GM23338 (cell line): ENCODE measurements around the gene PIGB. TPM values are rescaled to one million over a fixed set of nuclear protein-coding genes. Genes with fewer than 3 reads are reported as not detected.

Source experiments
- ATAC-seq: fragments of 200-7000 bp; cut with Tn5 transposase; 3 replicates; pipeline ENCODE4 v1.9.1; 2020
- DNase-seq: peaks from one replicate; pipeline ENCODE4 v3.0.0-alpha.2; 2015; ENCODE audit warnings: low spot score
- H2AFZ ChIP-seq: fragments of 200-600 bp; sonication (generic); 2 replicates; pipeline ENCODE4 v1.8.0; 2016; ENCODE audit warnings: antibody characterized with exemption, mild to moderate bottlenecking, moderate library complexity
- H3F3A ChIP-seq: fragments of 200-600 bp; sonication (generic); replicated peaks from 2 replicates; pipeline ENCODE4 v1.8.0; 2017; ENCODE audit warnings: antibody characterized with exemption, mixed run types, low read depth
- H3K27ac ChIP-seq: fragments of 200-600 bp; sonication (generic); 2 replicates; pipeline ENCODE4 v1.6.1; 2016; ENCODE audit warnings: low read depth
- H3K27me3 ChIP-seq: fragments of 200-600 bp; sonication (generic); 2 replicates; pipeline ENCODE4 v1.8.0; 2016; ENCODE audit warnings: mild to moderate bottlenecking, mixed run types, moderate library complexity; ENCODE audit not compliant: insufficient read depth
- H3K36me3 ChIP-seq: fragments of 200-600 bp; sonication (generic); 2 replicates; pipeline ENCODE4 v1.8.0; 2016; ENCODE audit warnings: mild to moderate bottlenecking; ENCODE audit not compliant: insufficient read depth
- H3K4me1 ChIP-seq: fragments of 200-600 bp; sonication (generic); 2 replicates; pipeline ENCODE4 v1.8.0; 2016; ENCODE audit warnings: mild to moderate bottlenecking, moderate library complexity; ENCODE audit not compliant: insufficient read depth
- H3K4me2 ChIP-seq: fragments of 200-600 bp; sonication (generic); 2 replicates; pipeline ENCODE4 v1.7.1; 2017; ENCODE audit warnings: mixed run types
- H3K4me3 ChIP-seq: fragments of 200-600 bp; sonication (generic); 2 replicates; pipeline ENCODE4 v1.6.1; 2016; ENCODE audit warnings: mixed run types
- H3K79me2 ChIP-seq: fragments of 200-600 bp; sonication (generic); replicated peaks from 2 replicates; pipeline ENCODE4 v1.8.0; 2017; ENCODE audit warnings: mild to moderate bottlenecking; ENCODE audit not compliant: insufficient read depth
- H3K9me2 ChIP-seq: fragments of 200-600 bp; sonication (generic); 2 replicates; pipeline ENCODE4 v1.8.0; 2017; ENCODE audit not compliant: insufficient read depth
- H4K20me1 ChIP-seq: fragments of 200-600 bp; sonication (generic); replicated peaks from 2 replicates; pipeline ENCODE4 v1.8.0; 2017; ENCODE audit warnings: mild to moderate bottlenecking; ENCODE audit not compliant: insufficient read depth
- H3K27ac Mint-ChIP-seq: 2 replicates; pipeline ENCODE4 v1.8.0; 2020; ENCODE audit warnings: inconsistent platforms, mild to moderate bottlenecking, moderate library complexity, mixed read lengths
- H3K27me3 Mint-ChIP-seq: 3 replicates; pipeline ENCODE4 v1.8.0; 2022; ENCODE audit warnings: low read depth, mild to moderate bottlenecking, moderate library complexity, mixed read lengths, inconsistent platforms; ENCODE audit not compliant: insufficient read depth, poor library complexity
- H3K36me3 Mint-ChIP-seq: 3 replicates; pipeline ENCODE4 v1.8.0; 2021; ENCODE audit warnings: low read depth, mild to moderate bottlenecking, inconsistent platforms, moderate library complexity, mixed read lengths
- H3K4me1 Mint-ChIP-seq: 3 replicates; pipeline ENCODE4 v1.8.0; 2020; ENCODE audit warnings: mild to moderate bottlenecking, inconsistent platforms, mixed read lengths
- H3K4me3 Mint-ChIP-seq: 3 replicates; pipeline ENCODE4 v1.8.0; 2021; ENCODE audit warnings: moderate library complexity, mild to moderate bottlenecking, inconsistent platforms, mixed read lengths
- H3K9me3 Mint-ChIP-seq: 3 replicates; pipeline ENCODE4 v1.8.0; 2020; ENCODE audit warnings: moderate library complexity, mild to moderate bottlenecking, inconsistent platforms, mixed read lengths
- CREB1 ChIP-seq: fragments of 250-450 bp; sonication (Bioruptor Pico); IDR thresholded peaks from 2 replicates; pipeline ENCODE4 v1.5.0; 2020; ENCODE audit warnings: low read depth, mild to moderate bottlenecking, moderate library complexity
- EZH2 ChIP-seq: fragments of 200-600 bp; sonication (generic); IDR thresholded peaks from one replicate; pipeline ENCODE4 v1.8.0; 2017; ENCODE audit warnings: antibody characterized with exemption, mild to moderate bottlenecking, low read depth; ENCODE audit not compliant: unreplicated experiment
- EZH2phosphoT487 ChIP-seq: fragments of 200-600 bp; sonication (generic); IDR thresholded peaks from one replicate; pipeline ENCODE4 v1.8.1; 2018; ENCODE audit warnings: antibody characterized with exemption; ENCODE audit not compliant: unreplicated experiment
- JUNB ChIP-seq: IDR thresholded peaks from one replicate; pipeline ENCODE4 v1.6.1; 2016; ENCODE audit warnings: antibody characterized with exemption; ENCODE audit not compliant: unreplicated experiment
- STAT1 ChIP-seq: IDR thresholded peaks from one replicate; pipeline ENCODE4 v1.6.1; 2016; ENCODE audit warnings: antibody characterized with exemption; ENCODE audit not compliant: unreplicated experiment
- ZNF331 ChIP-seq: fragments of 250-450 bp; sonication (Bioruptor Pico); IDR thresholded peaks from 2 replicates; pipeline ENCODE4 v1.5.0; 2020; ENCODE audit warnings: low read depth, mild to moderate bottlenecking, moderate library complexity
- polyA plus RNA-seq: library from polyadenylated mRNA; unstranded; fragments of >200 nt; fragmentation: Nextera tagmentation; extraction: Ambion mirVana; gene quantifications from 2 replicates; pipeline ENCODE4 v1.2.1, GENCODE V29; 2016
- total RNA-seq: library from RNA; depleted of rRNA; stranded (reverse); fragments of >200 nt; shearing (Covaris generic); gene quantifications from 2 replicates; pipeline ENCODE4 v1.2.3, GENCODE V29; 2014
- TF ChIP-seq, protein P1 (sequence below): fragments of 250-450 bp; sonication (Bioruptor Pico); IDR thresholded peaks from 2 replicates; pipeline ENCODE4 v1.5.0; 2020; ENCODE audit warnings: mild to moderate bottlenecking, moderate library complexity
- TF ChIP-seq, protein P2 (sequence below), 2 experiments: fragments of 200-600 bp in 1 of 2; sonication (generic) in 1 of 2; conservative IDR thresholded peaks; 2 replicates each; pipeline versions ENCODE4 v1.5.1 to v1.6.1; 2016 to 2017; ENCODE audit warnings: antibody characterized with exemption in 2 of 2, low read depth in 2 of 2, mild to moderate bottlenecking in 2 of 2, moderate library complexity in 1 of 2

PIGB gene
- total and polyA plus RNA-seq, 2 experiments from 2014 or later: 6.1 to 9.0 TPM

DNA sequence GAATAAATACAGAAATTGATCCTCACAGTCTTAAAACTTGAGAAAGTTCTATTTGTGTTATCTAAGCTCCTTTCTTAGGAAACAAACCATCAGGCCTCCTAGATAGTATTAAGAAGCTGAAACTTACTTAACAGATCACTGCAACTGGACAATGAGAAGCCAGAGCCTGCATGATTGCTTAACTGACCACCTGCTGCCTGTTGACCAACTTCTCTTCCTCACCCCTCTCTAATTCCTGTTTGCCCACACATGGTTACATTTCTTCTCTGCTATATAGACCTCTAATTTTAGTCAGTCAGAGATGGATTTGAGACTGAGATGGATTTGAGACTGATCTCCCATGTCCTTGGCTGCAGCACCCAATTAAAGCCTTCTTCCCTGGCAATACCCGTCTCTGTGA lies 75.7 kb downstream of the PIGB start:
- Mint-ChIP-seq H3K27ac (no peak overlapping the region), H3K4me1 (peaks cover 8% of the 10 kb centered on the region; the same call in 2 of the 3 replicates), H3K36me3 (no peaks in the 10 kb centered on the region; the same call in 2 of the 3 replicates), H3K9me3 (peaks cover 12% of the 10 kb centered on the region; the same call in 2 of the 3 replicates), H3K4me3 (no peak overlapping the region), H3K27me3 (no peaks in the 10 kb centered on the region)
- DNase-seq (no peak), ATAC-seq (no peak)
- no peaks in the 10 kb centered on the region for H3K4me1 ChIP-seq
- H3K9me2 ChIP-seq: no peaks in the 10 kb centered on the region
- H3K4me2 ChIP-seq: no peak overlapping the region
- no peaks in the 10 kb centered on the region for H3F3A ChIP-seq
- no peak overlapping the region for H3K4me3 ChIP-seq
- no peak overlapping the region for H3K27ac ChIP-seq
- no peaks in the 10 kb centered on the region for H3K79me2 ChIP-seq
- H2AFZ ChIP-seq: no peak overlapping the region
- no peaks in the 10 kb centered on the region for H4K20me1 ChIP-seq
- no peaks in the 10 kb centered on the region for H3K36me3 ChIP-seq
- TF ChIP-seq EZH2phosphoT487 (no peak), CREB1 (CRISPR knock-in tag) (no peak), JUNB (no peak), STAT1 (no peak), ZNF331 (CRISPR knock-in tag) (no peak), EZH2 (no peak)
- TF ChIP-seq, protein P1, sequence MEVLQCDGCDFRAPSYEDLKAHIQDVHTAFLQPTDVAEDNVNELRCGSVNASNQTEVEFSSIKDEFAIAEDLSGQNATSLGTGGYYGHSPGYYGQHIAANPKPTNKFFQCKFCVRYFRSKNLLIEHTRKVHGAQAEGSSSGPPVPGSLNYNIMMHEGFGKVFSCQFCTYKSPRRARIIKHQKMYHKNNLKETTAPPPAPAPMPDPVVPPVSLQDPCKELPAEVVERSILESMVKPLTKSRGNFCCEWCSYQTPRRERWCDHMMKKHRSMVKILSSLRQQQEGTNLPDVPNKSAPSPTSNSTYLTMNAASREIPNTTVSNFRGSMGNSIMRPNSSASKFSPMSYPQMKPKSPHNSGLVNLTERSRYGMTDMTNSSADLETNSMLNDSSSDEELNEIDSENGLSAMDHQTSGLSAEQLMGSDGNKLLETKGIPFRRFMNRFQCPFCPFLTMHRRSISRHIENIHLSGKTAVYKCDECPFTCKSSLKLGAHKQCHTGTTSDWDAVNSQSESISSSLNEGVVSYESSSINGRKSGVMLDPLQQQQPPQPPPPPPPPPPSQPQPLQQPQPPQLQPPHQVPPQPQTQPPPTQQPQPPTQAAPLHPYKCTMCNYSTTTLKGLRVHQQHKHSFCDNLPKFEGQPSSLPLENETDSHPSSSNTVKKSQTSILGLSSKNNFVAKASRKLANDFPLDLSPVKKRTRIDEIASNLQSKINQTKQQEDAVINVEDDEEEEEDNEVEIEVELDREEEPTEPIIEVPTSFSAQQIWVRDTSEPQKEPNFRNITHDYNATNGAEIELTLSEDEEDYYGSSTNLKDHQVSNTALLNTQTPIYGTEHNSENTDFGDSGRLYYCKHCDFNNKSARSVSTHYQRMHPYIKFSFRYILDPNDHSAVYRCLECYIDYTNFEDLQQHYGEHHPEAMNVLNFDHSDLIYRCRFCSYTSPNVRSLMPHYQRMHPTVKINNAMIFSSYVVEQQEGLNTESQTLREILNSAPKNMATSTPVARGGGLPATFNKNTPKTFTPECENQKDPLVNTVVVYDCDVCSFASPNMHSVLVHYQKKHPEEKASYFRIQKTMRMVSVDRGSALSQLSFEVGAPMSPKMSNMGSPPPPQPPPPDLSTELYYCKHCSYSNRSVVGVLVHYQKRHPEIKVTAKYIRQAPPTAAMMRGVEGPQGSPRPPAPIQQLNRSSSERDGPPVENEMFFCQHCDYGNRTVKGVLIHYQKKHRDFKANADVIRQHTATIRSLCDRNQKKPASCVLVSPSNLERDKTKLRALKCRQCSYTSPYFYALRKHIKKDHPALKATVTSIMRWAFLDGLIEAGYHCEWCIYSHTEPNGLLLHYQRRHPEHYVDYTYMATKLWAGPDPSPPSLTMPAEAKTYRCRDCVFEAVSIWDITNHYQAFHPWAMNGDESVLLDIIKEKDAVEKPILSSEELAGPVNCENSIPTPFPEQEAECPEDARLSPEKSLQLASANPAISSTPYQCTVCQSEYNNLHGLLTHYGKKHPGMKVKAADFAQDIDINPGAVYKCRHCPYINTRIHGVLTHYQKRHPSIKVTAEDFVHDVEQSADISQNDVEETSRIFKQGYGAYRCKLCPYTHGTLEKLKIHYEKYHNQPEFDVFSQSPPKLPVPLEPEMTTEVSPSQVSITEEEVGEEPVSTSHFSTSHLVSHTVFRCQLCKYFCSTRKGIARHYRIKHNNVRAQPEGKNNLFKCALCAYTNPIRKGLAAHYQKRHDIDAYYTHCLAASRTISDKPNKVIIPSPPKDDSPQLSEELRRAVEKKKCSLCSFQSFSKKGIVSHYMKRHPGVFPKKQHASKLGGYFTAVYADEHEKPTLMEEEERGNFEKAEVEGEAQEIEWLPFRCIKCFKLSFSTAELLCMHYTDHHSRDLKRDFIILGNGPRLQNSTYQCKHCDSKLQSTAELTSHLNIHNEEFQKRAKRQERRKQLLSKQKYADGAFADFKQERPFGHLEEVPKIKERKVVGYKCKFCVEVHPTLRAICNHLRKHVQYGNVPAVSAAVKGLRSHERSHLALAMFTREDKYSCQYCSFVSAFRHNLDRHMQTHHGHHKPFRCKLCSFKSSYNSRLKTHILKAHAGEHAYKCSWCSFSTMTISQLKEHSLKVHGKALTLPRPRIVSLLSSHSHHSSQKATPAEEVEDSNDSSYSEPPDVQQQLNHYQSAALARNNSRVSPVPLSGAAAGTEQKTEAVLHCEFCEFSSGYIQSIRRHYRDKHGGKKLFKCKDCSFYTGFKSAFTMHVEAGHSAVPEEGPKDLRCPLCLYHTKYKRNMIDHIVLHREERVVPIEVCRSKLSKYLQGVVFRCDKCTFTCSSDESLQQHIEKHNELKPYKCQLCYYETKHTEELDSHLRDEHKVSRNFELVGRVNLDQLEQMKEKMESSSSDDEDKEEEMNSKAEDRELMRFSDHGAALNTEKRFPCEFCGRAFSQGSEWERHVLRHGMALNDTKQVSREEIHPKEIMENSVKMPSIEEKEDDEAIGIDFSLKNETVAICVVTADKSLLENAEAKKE: no peak
- TF ChIP-seq, protein P2, sequence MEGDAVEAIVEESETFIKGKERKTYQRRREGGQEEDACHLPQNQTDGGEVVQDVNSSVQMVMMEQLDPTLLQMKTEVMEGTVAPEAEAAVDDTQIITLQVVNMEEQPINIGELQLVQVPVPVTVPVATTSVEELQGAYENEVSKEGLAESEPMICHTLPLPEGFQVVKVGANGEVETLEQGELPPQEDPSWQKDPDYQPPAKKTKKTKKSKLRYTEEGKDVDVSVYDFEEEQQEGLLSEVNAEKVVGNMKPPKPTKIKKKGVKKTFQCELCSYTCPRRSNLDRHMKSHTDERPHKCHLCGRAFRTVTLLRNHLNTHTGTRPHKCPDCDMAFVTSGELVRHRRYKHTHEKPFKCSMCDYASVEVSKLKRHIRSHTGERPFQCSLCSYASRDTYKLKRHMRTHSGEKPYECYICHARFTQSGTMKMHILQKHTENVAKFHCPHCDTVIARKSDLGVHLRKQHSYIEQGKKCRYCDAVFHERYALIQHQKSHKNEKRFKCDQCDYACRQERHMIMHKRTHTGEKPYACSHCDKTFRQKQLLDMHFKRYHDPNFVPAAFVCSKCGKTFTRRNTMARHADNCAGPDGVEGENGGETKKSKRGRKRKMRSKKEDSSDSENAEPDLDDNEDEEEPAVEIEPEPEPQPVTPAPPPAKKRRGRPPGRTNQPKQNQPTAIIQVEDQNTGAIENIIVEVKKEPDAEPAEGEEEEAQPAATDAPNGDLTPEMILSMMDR (conservative IDR thresholded peaks at IDR 0.05; ENCODE audit: low read depth in 2 of 2): no peak
- no peaks in the 10 kb centered on the region for H3K27me3 ChIP-seq
